ENCODE data around the gene SMAP2.

- TF ChIP-seq CTCF (IDR thresholded peaks at IDR 0.05; ENCODE audit: extremely low read depth in 1 of 2, insufficient read depth in 1 of 2, low read depth in 1 of 2, low read length in 2 of 2), result no peak
- no peak for TF ChIP-seq POLR2AphosphoS5 (IDR thresholded peaks at IDR 0.05; ENCODE audit: insufficient read depth, low read depth, low read length)
Observed at GRCh38 chr1:40423951-40424618, 50.6 kb downstream of the SMAP2 start.
